ENCODE data around the gene UQCRC2.

UQCRC2 gene

DNA sequence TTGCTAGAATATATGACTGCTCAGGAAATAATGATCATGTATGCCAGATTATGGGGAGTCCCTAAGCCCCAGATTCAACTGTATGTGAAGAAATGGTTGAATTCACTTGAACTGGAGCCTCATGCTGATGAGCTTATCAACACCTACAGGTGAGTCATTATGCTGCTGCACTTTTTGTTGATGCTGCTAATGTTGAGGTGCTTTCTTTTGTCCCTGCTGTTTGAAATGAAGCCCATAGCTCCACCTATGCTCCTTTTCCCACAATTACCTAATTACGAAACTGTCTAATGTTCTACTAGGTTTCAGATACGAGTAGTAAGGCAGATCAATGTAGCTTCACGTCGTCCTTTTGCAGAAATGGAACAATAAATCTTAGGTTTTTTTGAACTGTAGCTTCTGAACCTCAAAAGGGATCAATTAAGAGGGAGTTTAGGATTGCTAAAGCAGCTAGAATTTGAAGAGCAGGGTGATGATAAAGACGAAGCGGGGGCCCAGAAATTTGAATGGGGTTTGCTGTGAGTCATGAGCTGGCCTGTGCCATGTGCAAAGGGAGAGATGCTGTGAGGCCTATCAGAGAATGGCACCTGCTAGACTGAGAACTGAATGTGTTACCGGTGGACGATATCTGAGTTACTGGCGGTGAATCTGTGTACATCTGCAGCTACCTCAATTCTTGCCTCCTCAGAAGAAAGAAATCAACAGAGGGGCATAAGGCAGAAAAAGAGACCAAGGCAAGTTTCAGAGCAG lies 6.1 kb upstream of the UQCRC2 start:
- Histone ChIP-seq H3K4me2 (ENCODE audit: low read depth, low read length) (peak overlapping the region; percentile 18; the same call in 1 of the 2 replicates), H3K9ac (ENCODE audit: low read length) (no peak overlapping the region), H3K27me3 (replicated peaks; ENCODE audit: insufficient read depth, low read length) (no peaks in the 10 kb centered on the region), H3K9me3 (replicated peaks; ENCODE audit: insufficient read depth, low read length) (no peaks in the 10 kb centered on the region), H3K27ac (ENCODE audit: low read length) (peak overlapping the region; percentile 57; the same call in 1 of the 2 replicates), H2AFZ (ENCODE audit: low read length) (no peak overlapping the region), H4K20me1 (ENCODE audit: insufficient read depth, low read length) (no peaks in the 10 kb centered on the region), H3K4me3 (ENCODE audit: low read length) (peak overlapping the region; percentile 10; the same call in 1 of the 2 replicates), H3K4me1 (ENCODE audit: low read length) (peaks cover 14% of the 10 kb centered on the region; the same call in 1 of the 2 replicates), H3K36me3 (replicated peaks; ENCODE audit: insufficient read depth, low read length) (no peaks in the 10 kb centered on the region), H3K79me2 (ENCODE audit: low read length) (peaks cover 23% of the 10 kb centered on the region), H3K9me2 (replicated peaks; ENCODE audit: insufficient read depth, low read length) (no peaks in the 10 kb centered on the region), H3F3A (ENCODE audit: insufficient read depth, low read length) (peaks cover 5% of the 10 kb centered on the region; the same call in 1 of the 2 replicates)
- TF ChIP-seq, protein P1, sequence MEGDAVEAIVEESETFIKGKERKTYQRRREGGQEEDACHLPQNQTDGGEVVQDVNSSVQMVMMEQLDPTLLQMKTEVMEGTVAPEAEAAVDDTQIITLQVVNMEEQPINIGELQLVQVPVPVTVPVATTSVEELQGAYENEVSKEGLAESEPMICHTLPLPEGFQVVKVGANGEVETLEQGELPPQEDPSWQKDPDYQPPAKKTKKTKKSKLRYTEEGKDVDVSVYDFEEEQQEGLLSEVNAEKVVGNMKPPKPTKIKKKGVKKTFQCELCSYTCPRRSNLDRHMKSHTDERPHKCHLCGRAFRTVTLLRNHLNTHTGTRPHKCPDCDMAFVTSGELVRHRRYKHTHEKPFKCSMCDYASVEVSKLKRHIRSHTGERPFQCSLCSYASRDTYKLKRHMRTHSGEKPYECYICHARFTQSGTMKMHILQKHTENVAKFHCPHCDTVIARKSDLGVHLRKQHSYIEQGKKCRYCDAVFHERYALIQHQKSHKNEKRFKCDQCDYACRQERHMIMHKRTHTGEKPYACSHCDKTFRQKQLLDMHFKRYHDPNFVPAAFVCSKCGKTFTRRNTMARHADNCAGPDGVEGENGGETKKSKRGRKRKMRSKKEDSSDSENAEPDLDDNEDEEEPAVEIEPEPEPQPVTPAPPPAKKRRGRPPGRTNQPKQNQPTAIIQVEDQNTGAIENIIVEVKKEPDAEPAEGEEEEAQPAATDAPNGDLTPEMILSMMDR (IDR thresholded peaks at IDR 0.05; ENCODE audit: low read length) = peak; percentile 13; the same call in 1 of the 2 replicates
- no peak for TF ChIP-seq EZH2phosphoT487 (IDR thresholded peaks at IDR 0.05; ENCODE audit: low read length)
- peak; percentile 53 for DNase-seq

DNA sequence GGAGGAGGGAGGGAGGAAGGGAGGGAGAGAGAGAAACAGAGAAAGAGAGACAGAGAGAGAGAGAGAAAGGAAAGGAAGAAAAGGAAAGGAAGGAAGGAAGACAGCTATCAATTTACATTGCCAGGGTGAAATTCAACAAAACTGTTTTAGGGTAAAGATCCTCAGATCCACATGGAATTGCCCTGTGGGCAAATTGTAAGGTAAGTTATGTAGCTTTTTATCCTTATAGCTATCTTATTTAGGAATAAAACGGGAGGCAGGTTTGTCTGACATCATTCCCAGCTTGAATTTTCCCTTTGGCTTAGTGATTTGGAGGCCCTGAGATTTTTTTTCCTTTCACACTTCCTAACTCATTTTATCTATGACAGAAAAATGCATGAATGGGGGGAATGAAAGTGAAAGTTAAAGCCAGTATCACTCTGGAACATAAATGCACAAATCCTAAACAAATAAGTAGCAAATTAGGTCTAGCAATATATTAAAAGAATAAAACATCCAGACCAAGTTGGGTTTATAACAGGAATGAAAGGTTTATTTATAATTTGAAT lies 3.4 kb upstream of the UQCRC2 start:
- H3K9me3 ChIP-seq (replicated peaks; ENCODE audit: insufficient read depth, low read length) = no peaks in the 10 kb centered on the region
- TF ChIP-seq, protein P1 (IDR thresholded peaks at IDR 0.05; ENCODE audit: low read length) = no peak
- TF ChIP-seq EZH2 (optimal IDR thresholded peaks at IDR 0.05; ENCODE audit: low read depth, low read length) (no peak), EZH2phosphoT487 (IDR thresholded peaks at IDR 0.05; ENCODE audit: low read length) (no peak)
- no peak overlapping the region for H3K4me2 ChIP-seq (ENCODE audit: low read depth, low read length)
- H4K20me1 ChIP-seq (ENCODE audit: insufficient read depth, low read length) = no peaks in the 10 kb centered on the region
- H3K36me3 ChIP-seq (replicated peaks; ENCODE audit: insufficient read depth, low read length) = no peaks in the 10 kb centered on the region
- no peaks in the 10 kb centered on the region for H3K9me2 ChIP-seq (replicated peaks; ENCODE audit: insufficient read depth, low read length)
- no peak for DNase-seq
- H3K27me3 ChIP-seq (replicated peaks; ENCODE audit: insufficient read depth, low read length) = no peaks in the 10 kb centered on the region
- H3K79me2 ChIP-seq (ENCODE audit: low read length) = peaks cover 48% of the 10 kb centered on the region
- peaks cover 20% of the 10 kb centered on the region; the same call in 1 of the 2 replicates for H3K4me1 ChIP-seq (ENCODE audit: low read length)
- no peak overlapping the region for H3K4me3 ChIP-seq (ENCODE audit: low read length)
- no peak overlapping the region for H2AFZ ChIP-seq (ENCODE audit: low read length)
- peaks cover 5% of the 10 kb centered on the region; the same call in 1 of the 2 replicates for H3F3A ChIP-seq (ENCODE audit: insufficient read depth, low read length)
- H3K27ac ChIP-seq (ENCODE audit: low read length) = no peak overlapping the region
- H3K9ac ChIP-seq (ENCODE audit: low read length) = no peak overlapping the region

- Histone ChIP-seq H3K9me3 (replicated peaks; ENCODE audit: insufficient read depth, low read length) (no peaks in the 10 kb centered on the region), H3K27ac (ENCODE audit: low read length) (no peak overlapping the region), H3K4me1 (ENCODE audit: low read length) (peaks cover 24% of the 10 kb centered on the region; the same call in 1 of the 2 replicates), H4K20me1 (ENCODE audit: insufficient read depth, low read length) (no peaks in the 10 kb centered on the region), H3K36me3 (replicated peaks; ENCODE audit: insufficient read depth, low read length) (no peaks in the 10 kb centered on the region), H3K27me3 (replicated peaks; ENCODE audit: insufficient read depth, low read length) (no peaks in the 10 kb centered on the region), H3K4me2 (ENCODE audit: low read depth, low read length) (no peak overlapping the region), H3K79me2 (ENCODE audit: low read length) (peaks cover 60% of the 10 kb centered on the region), H3K9me2 (replicated peaks; ENCODE audit: insufficient read depth, low read length) (no peaks in the 10 kb centered on the region), H3K9ac (ENCODE audit: low read length) (no peak overlapping the region), H3F3A (ENCODE audit: insufficient read depth, low read length) (peaks cover 5% of the 10 kb centered on the region; the same call in 1 of the 2 replicates), H3K4me3 (ENCODE audit: low read length) (no peak overlapping the region), H2AFZ (ENCODE audit: low read length) (no peak overlapping the region)
- TF ChIP-seq EZH2phosphoT487 (IDR thresholded peaks at IDR 0.05; ENCODE audit: low read length) = no peak
- TF ChIP-seq, protein P1 (IDR thresholded peaks at IDR 0.05; ENCODE audit: low read length) = peak; percentile 55
- peak; percentile 14 for DNase-seq
Measured at GRCh38 chr16:21950782-21951521, 2.2 kb upstream of the UQCRC2 start.
